Motor neuron (in vitro differentiated cells): ENCODE results near the gene CCDC120. TPM values are rescaled to one million over a fixed set of nuclear protein-coding genes. Genes with fewer than 3 reads are reported as not detected.
A peak's percentile ranks its signal among the peaks of the same experiment; 100 is the strongest.

Experiments
- ATAC-seq, 8 experiments: fragments of 200-7000 bp; cut with Tn5 transposase; replicated peaks in 6 of 8; 2 replicates each; pipeline ENCODE4 v1.8.0; 2021; ENCODE audit warnings: mild to moderate bottlenecking in 8 of 8, moderate library complexity in 8 of 8
- H3K27ac ChIP-seq, 2 donors: fragments of 250-450 bp; sonication (Bioruptor Pico); 2 replicates each; pipeline ENCODE4 v1.9.0; 2021; ENCODE audit warnings: antibody characterized with exemption in 2 of 2, mild to moderate bottlenecking in 2 of 2, moderate library complexity in 1 of 2
- H3K4me1 ChIP-seq, 2 donors: fragments of 250-450 bp; sonication (Bioruptor Pico); replicated peaks in 1 of 2; 2 replicates each; pipeline ENCODE4 v1.6.1; 2021; ENCODE audit warnings: antibody characterized with exemption in 2 of 2, mild to moderate bottlenecking in 2 of 2, moderate library complexity in 1 of 2
- H3K4me3 ChIP-seq, 5 donors: fragments of 250-450 bp; sonication (Bioruptor Pico); 2 replicates each; pipeline ENCODE4 v1.9.0; 2021; ENCODE audit warnings: antibody characterized with exemption in 5 of 5, mild to moderate bottlenecking in 5 of 5, moderate library complexity in 4 of 5
- WGBS, 10 experiments: fragments of 450-650 bp; shearing (Covaris generic); methylation state at CpG; one replicate each; pipeline ENCODE4 v1.0.0; 2022; 5-methylcytosine and 5-hydroxymethylcytosine counted together
- in situ Hi-C, 9 experiments: fragments of 400-800 bp; cut with MboI; loops; one replicate each; pipeline ENCODE4 v1.15.0; 2021; ENCODE audit warnings: low sequenced_read_pairs in 9 of 9, low pct_unique_long_range_greater_than_20kb in 2 of 9; ENCODE audit not compliant: unreplicated experiment in 9 of 9
- total RNA-seq, 8 experiments: library from RNA; unstranded; fragments of 300-600 nt; gene quantifications; 2 replicates each; pipeline versions ENCODE4 v1.2.3 to v1.2.4, GENCODE V29; 2022

Gene CCDC120
- total RNA-seq, 8 experiments from 2014 or later = 0.15 to 5.7 (median 3.9) TPM

GRCh38 chrX:49066690-49067089 is 7.9 kb downstream of the CCDC120 start:
- WGBS, 10 experiments = 60 to 100% (median 80%) methylated on average over 1 of the region's 9 CpGs; no CpG with 5 or more reads in 6 of the 10 experiments
- in situ Hi-C loops = no loop called here
- Histone ChIP-seq H3K4me3 (no peak overlapping the region), H3K27ac (no peak overlapping the region), H3K4me1 (peaks cover 0 to 2% of the 10 kb centered on the region in 2 donors)
- no peak for ATAC-seq

- no peak for ATAC-seq
- Histone ChIP-seq H3K27ac (no peak overlapping the region), H3K4me3 (no peak overlapping the region), H3K4me1 (peaks cover 0 to 6% of the 10 kb centered on the region in 2 donors)
- in situ Hi-C loops = no loop called here
- no CpG with 5 or more reads among the region's 41 CpGs for WGBS, 10 experiments
Observed at GRCh38 chrX:49067285-49068120, 8.7 kb downstream of the CCDC120 start.

- H3K27ac ChIP-seq = no peak overlapping the region
- 61 to 100% (median 90%) methylated on average over 1 to 7 of the region's 11 CpGs; no CpG with 5 or more reads in 6 of the 10 experiments for WGBS, 10 experiments
- in situ Hi-C loops = no loop called here
- no peak for ATAC-seq
- H3K4me3 ChIP-seq = no peak overlapping the region
- peaks cover 0 to 6% of the 10 kb centered on the region in 2 donors for H3K4me1 ChIP-seq
Observed at GRCh38 chrX:49069038-49069437, 10.2 kb downstream of the CCDC120 start.

GRCh38 chrX:49070988-49071387 is 12.2 kb downstream of the CCDC120 start:
- no peak overlapping the region for H3K4me3 ChIP-seq
- peaks cover 5 to 14% of the 10 kb centered on the region in 2 donors for H3K4me1 ChIP-seq
- WGBS, 10 experiments = 52 to 100% (median 100%) methylated on average over 1 to 4 of the region's 4 CpGs; no CpG with 5 or more reads in 7 of the 10 experiments
- no peak overlapping the region for H3K27ac ChIP-seq
- in situ Hi-C loops = no loop called here
- no peak for ATAC-seq

- Histone ChIP-seq H3K4me3 (peak overlapping the region in 4 of 5 donors; percentile 65 to 86 (median 77)), H3K4me1 (peaks cover 5 to 14% of the 10 kb centered on the region in 2 donors), H3K27ac (peak overlapping the region in 1 of 2 donors; percentile 56)
- WGBS, 10 experiments = 40 to 66% methylated on average over 1 to 7 of the region's 63 CpGs; no CpG with 5 or more reads in 8 of the 10 experiments
- in situ Hi-C loops = no loop called here
- peak; percentile 3 to 59 (median 34) for ATAC-seq
Observed at GRCh38 chrX:49071877-49072711, 13.3 kb downstream of the CCDC120 start.

- ATAC-seq = peak in 3 of 8 experiments; percentile 2 to 9 (median 6)
- Histone ChIP-seq H3K4me1 (peaks cover 5 to 14% of the 10 kb centered on the region in 2 donors), H3K27ac (peak overlapping the region in 1 of 2 donors; percentile 56), H3K4me3 (peak overlapping the region; percentile 63 to 86 (median 72))
- WGBS, 10 experiments = 80% methylated on average over 3 of the region's 10 CpGs; no CpG with 5 or more reads in 9 of the 10 experiments
- in situ Hi-C loops = no loop called here
Observed at GRCh38 chrX:49072712-49073095, 13.9 kb downstream of the CCDC120 start.

- H3K4me3 ChIP-seq = peak within 1 kb of the TSS; percentile 63 to 86 (median 72)
- peaks cover 5 to 15% of the 10 kb centered on the region in 2 donors for H3K4me1 ChIP-seq
- WGBS, 10 experiments = 0 to 37% methylated on average over 1 to 14 of the region's 61 CpGs; no CpG with 5 or more reads in 8 of the 10 experiments
- in situ Hi-C loops = no loop called here
- ATAC-seq = peak; percentile 80 to 96 (median 90)
- H3K27ac ChIP-seq = peak within 1 kb of the TSS; percentile 86 to 92
Observed at GRCh38 chrX:49073601-49074575, 15.1 kb downstream of the CCDC120 start, which contains the start of gene PRAF2. PRAF2 (minus strand) TSS chrX:49074002; CDS start chrX:49073987, 15 bp downstream.

- in situ Hi-C loops = no loop called here
- ATAC-seq = no peak
Observed at GRCh38 chrX:49075347-49075746, 16.5 kb downstream of the CCDC120 start.

GRCh38 chrX:49077941-49078340 is 19.1 kb downstream of the CCDC120 start:
- Histone ChIP-seq H3K4me3 (no peak overlapping the region), H3K27ac (no peak overlapping the region), H3K4me1 (peaks cover 5 to 12% of the 10 kb centered on the region in 2 donors)
- in situ Hi-C loops = no loop called here
- WGBS, 10 experiments = 40% methylated on average over 1 of the region's 5 CpGs; no CpG with 5 or more reads in 9 of the 10 experiments
- ATAC-seq = no peak

More at GRCh38 chrX:49075347-49075746, 16.5 kb downstream of the CCDC120 start:
- Histone ChIP-seq H3K4me3 (no peak overlapping the region), H3K27ac (no peak overlapping the region), H3K4me1 (peaks cover 5 to 18% of the 10 kb centered on the region in 2 donors)
- 0 to 60% methylated on average over 1 to 2 of the region's 13 CpGs; no CpG with 5 or more reads in 8 of the 10 experiments for WGBS, 10 experiments

- H3K4me1 ChIP-seq = peaks cover 0 to 6% of the 10 kb centered on the region in 2 donors
- in situ Hi-C loops = no loop called here
- peak within 1 kb of the TSS; percentile 47 to 75 (median 70) for H3K4me3 ChIP-seq
- peak within 1 kb of the TSS; percentile 83 to 89 for H3K27ac ChIP-seq
- WGBS, 10 experiments = 0 to 20% methylated on average over 1 to 2 of the region's 55 CpGs; no CpG with 5 or more reads in 8 of the 10 experiments
- ATAC-seq = peak; percentile 88 to 93 (median 92)
Observed at GRCh38 chrX:49079489-49080428, 21.0 kb downstream of the CCDC120 start, which contains the start of gene WDR45. WDR45 (minus strand) TSS chrX:49079887; CDS start chrX:49078095, 1,792 bp downstream.

GRCh38 chrX:49082271-49082871 is 23.6 kb downstream of the CCDC120 start:
- Histone ChIP-seq H3K4me1 (peaks cover 0 to 5% of the 10 kb centered on the region in 2 donors), H3K27ac (no peak overlapping the region), H3K4me3 (no peak overlapping the region)
- in situ Hi-C loops = no loop called here
- no peak for ATAC-seq
- WGBS, 10 experiments = 0 to 100% (median 74%) methylated on average over 1 to 3 of the region's 4 CpGs; no CpG with 5 or more reads in 3 of the 10 experiments
